ENCODE results near the gene SPRR5. TPM values are rescaled to one million over a fixed set of nuclear protein-coding genes. Genes with fewer than 3 reads are reported as not detected.

SPRR5 gene
- total RNA-seq, 1 donor from 2014 or later, result not detected

DNA sequence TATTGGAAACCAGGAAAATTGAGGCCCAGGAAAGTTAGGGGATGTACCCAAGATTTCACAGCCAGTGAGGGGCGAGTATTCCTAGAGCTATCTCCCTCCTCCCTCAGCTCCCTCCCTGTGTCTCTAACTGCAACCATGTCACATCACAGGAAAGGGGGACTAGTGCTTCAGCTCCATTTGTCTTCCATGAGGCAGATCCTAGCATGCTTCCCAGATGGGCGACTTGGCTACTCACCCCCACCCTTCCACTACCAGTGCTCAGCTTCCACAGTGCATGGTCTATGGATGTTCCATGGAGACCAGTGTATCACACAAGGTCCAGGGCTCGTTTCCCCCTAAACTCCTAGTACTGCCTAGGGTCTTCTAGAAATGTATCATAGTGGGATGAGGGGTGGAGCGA, 18.8 kb downstream of the SPRR5 start:
- FAIRE-seq, result no peak
- DNase-seq (ENCODE audit: low read depth), result no peak

DNA sequence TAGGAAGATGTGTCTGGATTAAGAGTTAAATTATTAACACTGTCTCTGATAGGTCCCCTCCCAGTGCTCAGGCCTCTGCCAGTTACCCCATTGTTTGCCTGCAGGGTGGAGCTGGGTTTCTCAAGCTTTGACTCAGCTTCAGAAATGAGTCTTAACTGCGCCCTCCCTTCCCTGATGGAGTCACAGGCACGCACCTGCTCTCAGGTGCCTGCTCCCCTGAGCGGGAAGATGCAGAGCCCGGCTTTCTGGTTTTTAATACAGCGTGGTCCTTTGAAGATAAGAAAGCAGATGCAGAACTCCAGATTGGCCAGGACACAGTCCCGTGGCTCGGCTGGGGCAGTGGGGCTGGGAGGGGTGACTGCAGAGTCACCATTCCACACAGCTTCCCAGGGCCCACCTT, 20.2 kb downstream of the SPRR5 start:
- TF ChIP-seq, protein P1, sequence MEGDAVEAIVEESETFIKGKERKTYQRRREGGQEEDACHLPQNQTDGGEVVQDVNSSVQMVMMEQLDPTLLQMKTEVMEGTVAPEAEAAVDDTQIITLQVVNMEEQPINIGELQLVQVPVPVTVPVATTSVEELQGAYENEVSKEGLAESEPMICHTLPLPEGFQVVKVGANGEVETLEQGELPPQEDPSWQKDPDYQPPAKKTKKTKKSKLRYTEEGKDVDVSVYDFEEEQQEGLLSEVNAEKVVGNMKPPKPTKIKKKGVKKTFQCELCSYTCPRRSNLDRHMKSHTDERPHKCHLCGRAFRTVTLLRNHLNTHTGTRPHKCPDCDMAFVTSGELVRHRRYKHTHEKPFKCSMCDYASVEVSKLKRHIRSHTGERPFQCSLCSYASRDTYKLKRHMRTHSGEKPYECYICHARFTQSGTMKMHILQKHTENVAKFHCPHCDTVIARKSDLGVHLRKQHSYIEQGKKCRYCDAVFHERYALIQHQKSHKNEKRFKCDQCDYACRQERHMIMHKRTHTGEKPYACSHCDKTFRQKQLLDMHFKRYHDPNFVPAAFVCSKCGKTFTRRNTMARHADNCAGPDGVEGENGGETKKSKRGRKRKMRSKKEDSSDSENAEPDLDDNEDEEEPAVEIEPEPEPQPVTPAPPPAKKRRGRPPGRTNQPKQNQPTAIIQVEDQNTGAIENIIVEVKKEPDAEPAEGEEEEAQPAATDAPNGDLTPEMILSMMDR (IDR thresholded peaks at IDR 0.05; ENCODE audit: insufficient read depth, low read length, severe bottlenecking), result no peak
- FAIRE-seq (no peak), DNase-seq (ENCODE audit: low read depth) (peak; percentile 93)
- Histone ChIP-seq H3K27me3 (ENCODE audit: control insufficient read depth, insufficient read depth, low read length) (no peaks in the 10 kb centered on the region), H3K4me3 (ENCODE audit: low read depth, low read length) (no peak overlapping the region), H3K36me3 (ENCODE audit: control insufficient read depth, insufficient read depth, low read length) (no peaks in the 10 kb centered on the region)

More for the DNA sequence above, 18.8 kb downstream of the SPRR5 start:
- Histone ChIP-seq H3K36me3 (ENCODE audit: control insufficient read depth, insufficient read depth, low read length) (no peaks in the 10 kb centered on the region), H3K27me3 (ENCODE audit: control insufficient read depth, insufficient read depth, low read length) (no peaks in the 10 kb centered on the region), H3K4me3 (ENCODE audit: low read depth, low read length) (no peak overlapping the region)
- TF ChIP-seq, protein P1 (IDR thresholded peaks at IDR 0.05; ENCODE audit: insufficient read depth, low read length, severe bottlenecking), result no peak

DNA sequence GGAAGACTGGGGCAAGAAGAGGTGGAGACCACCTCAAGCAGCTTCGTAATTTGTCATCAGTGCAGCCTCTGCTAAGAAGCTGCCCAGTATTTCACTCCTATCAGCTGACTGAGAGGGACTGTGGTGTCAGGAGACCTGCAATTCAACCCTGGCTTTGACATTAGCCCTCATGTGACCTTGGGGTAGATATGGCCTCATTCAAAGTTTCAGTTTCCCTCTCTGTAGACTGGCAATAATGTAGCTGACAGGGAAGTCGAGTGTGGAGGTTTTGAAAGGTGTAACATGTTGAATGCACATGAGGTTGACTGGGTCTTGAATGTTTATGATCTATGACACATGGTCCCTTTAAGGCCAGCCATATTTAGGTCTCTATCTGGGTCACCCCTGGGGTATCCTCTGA, 21.2 kb downstream of the SPRR5 start:
- no peaks in the 10 kb centered on the region for H3K36me3 ChIP-seq (ENCODE audit: control insufficient read depth, insufficient read depth, low read length)
- DNase-seq (ENCODE audit: low read depth), result no peak
- H3K27me3 ChIP-seq (ENCODE audit: control insufficient read depth, insufficient read depth, low read length), result no peaks in the 10 kb centered on the region
- TF ChIP-seq, protein P1 (IDR thresholded peaks at IDR 0.05; ENCODE audit: insufficient read depth, low read length, severe bottlenecking), result no peak
- no peak overlapping the region for H3K4me3 ChIP-seq (ENCODE audit: low read depth, low read length)
- FAIRE-seq, result peak; percentile 60

DNA sequence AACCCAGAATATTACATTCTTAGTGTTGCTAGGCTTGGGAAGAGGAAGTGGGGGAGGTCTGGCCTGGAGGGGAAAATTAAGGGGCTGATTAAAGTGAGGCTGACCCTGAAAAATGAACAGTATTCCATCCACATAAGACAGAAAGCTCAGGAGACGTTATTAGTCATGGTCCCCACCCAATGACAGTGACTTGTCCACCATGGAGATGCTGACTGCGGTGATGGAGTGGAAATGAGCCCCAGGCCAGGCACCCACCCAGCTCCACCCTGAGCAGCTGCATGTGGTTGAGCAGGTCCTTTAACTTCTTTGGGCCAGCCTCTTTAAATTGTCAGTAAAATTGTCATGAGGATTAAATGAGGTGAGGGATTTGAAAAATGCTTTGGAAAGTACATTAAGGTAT, 22.0 kb downstream of the SPRR5 start:
- no peak for FAIRE-seq
- no peak overlapping the region for H3K4me3 ChIP-seq (ENCODE audit: low read depth, low read length)
- TF ChIP-seq, protein P1 (IDR thresholded peaks at IDR 0.05; ENCODE audit: insufficient read depth, low read length, severe bottlenecking), result no peak
- no peaks in the 10 kb centered on the region for H3K27me3 ChIP-seq (ENCODE audit: control insufficient read depth, insufficient read depth, low read length)
- DNase-seq (ENCODE audit: low read depth), result no peak
- no peaks in the 10 kb centered on the region for H3K36me3 ChIP-seq (ENCODE audit: control insufficient read depth, insufficient read depth, low read length)

DNA sequence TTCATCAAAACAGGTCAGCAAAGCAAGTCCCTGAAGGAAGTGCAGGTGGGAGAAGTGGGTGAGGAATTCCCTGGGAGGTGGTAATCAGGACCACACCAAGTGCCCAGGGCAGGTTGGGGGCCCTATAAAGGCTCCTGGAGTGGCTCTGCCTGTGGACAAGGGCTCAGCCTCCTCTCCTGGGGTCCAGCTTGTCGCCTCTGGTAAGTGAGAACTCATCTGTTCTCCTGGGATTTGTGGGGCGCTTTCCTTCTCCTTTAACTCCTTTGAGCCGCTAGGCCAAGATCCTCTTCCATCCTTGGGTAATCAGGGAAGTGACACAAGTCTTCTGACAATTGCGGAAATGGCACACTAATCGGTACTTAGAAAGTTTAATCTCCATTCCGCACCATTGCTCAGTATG, 23.5 kb downstream of the SPRR5 start, which contains the start of gene SPRR4:
SPRR4 (plus strand) TSS at position 154 of the 400 bp plus-strand sequence. CDS start 1,243 bp downstream, outside the sequence.
- Histone ChIP-seq H3K4me3 (ENCODE audit: low read depth, low read length) (no peak within 1 kb of the TSS), H3K36me3 (ENCODE audit: control insufficient read depth, insufficient read depth, low read length) (no peaks in the 10 kb centered on the region), H3K27me3 (ENCODE audit: control insufficient read depth, insufficient read depth, low read length) (no peaks in the 10 kb centered on the region)
- FAIRE-seq (no peak), DNase-seq (ENCODE audit: low read depth) (no peak)
- TF ChIP-seq, protein P1 (IDR thresholded peaks at IDR 0.05; ENCODE audit: insufficient read depth, low read length, severe bottlenecking), result no peak

DNA sequence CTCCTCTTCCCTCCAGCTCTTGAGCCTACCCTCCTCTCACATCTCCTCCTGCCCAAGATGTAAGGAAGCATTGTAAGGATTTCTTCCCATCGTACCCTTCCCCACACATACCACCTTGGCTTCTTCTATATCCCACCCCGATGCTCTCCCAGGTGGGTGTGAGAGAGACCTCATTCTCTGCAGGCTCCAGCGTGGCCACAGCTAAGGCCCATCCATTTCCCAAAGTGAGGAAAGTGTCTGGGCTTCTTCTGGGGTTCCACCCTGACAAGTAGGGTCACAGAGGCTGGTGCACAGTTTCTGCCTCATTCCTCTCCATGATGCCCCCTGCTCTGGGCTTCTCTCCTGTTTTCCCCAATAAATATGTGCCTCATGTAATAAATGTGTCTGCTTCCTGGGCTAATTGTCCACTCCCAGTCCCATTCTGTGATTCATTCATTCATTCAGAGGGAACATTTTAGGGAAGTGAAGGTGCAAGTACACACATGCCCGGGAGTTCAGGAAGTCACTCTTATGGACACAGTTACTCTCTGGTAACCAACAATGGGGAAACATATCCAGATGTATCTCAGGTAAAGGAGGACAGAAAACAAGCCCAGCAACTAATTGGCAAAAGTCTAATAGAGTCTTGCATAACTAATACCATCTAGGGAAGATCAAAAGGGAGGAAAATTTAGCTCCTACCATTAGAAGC, 25.3 kb downstream of the SPRR5 start:
- TF ChIP-seq, protein P1 (IDR thresholded peaks at IDR 0.05; ENCODE audit: insufficient read depth, low read length, severe bottlenecking), result no peak
- peak; percentile 97 for DNase-seq (ENCODE audit: low read depth)
- Histone ChIP-seq H3K4me3 (ENCODE audit: low read depth, low read length) (no peak overlapping the region), H3K36me3 (ENCODE audit: control insufficient read depth, insufficient read depth, low read length) (no peaks in the 10 kb centered on the region), H3K27me3 (ENCODE audit: control insufficient read depth, insufficient read depth, low read length) (no peaks in the 10 kb centered on the region)
- peak; percentile 95 for FAIRE-seq

Measured in bronchial epithelial cell (primary cell).